Stomach (tissue), 9 donors: ENCODE results near the gene MCTP2. TPM values are rescaled to one million over a fixed set of nuclear protein-coding genes. Genes with fewer than 3 reads are reported as not detected.
A peak's percentile ranks its signal among the peaks of the same experiment; 100 is the strongest.

ENCODE experiments used
- DNase-seq, 2 donors: peaks; one replicate each; pipeline versions ENCODE4 v3.0.0 to v3.0.0-alpha.2; 2013 to 2019
- H3K27ac ChIP-seq, 5 donors: fragments of 200-600 bp in 4 of 5; sonication (generic) in 4 of 5; one replicate each; pipeline ENCODE4 v1.5.1; 2013 to 2019; ENCODE audit warnings: mild to moderate bottlenecking in 1 of 5, moderate library complexity in 1 of 5
- H3K27me3 ChIP-seq, 3 donors: fragments of 200-600 bp; sonication (generic); one replicate each; pipeline ENCODE4 v1.5.1; 2017 to 2019; ENCODE audit warnings: mixed run types in 1 of 3
- H3K36me3 ChIP-seq, 4 donors: fragments of 200-600 bp; sonication (generic); 1 replicate in 3 of 4; 2 replicates in 1 of 4; pipeline ENCODE4 v1.5.1; 2016 to 2019
- H3K4me1 ChIP-seq, 4 donors: fragments of 200-600 bp; sonication (generic); one replicate each; pipeline ENCODE4 v1.5.1; 2016 to 2019
- H3K4me3 ChIP-seq, 4 donors: fragments of 200-600 bp; sonication (generic) in 3 of 4; one replicate each; pipeline ENCODE4 v1.5.1; 2016 to 2019; ENCODE audit warnings: mild to moderate bottlenecking in 1 of 4
- H3K9me3 ChIP-seq, 4 donors: fragments of 200-600 bp; sonication (generic); one replicate each; pipeline ENCODE4 v1.5.1; 2016 to 2019
- CTCF ChIP-seq, 7 experiments: fragments of 450-650 bp in 4 of 7; fragments of 200-600 bp in 3 of 7; sonication (generic) in 3 of 7; IDR thresholded peaks; one replicate each; pipeline ENCODE4 v1.5.1; 2016 to 2019; ENCODE audit warnings: antibody characterized with exemption in 7 of 7, control low read depth in 2 of 7, mild to moderate bottlenecking in 1 of 7
- EP300 ChIP-seq: sonication (generic); formaldehyde crosslinking; IDR thresholded peaks from one replicate; pipeline ENCODE4 v1.6.1; 2017; ENCODE audit warnings: antibody characterized with exemption
- POLR2A ChIP-seq, 4 donors: fragments of 450-650 bp; IDR thresholded peaks; one replicate each; pipeline ENCODE4 v1.6.1; 2016; ENCODE audit warnings: antibody characterized with exemption in 4 of 4, control low read depth in 2 of 4, mild to moderate bottlenecking in 1 of 4, moderate library complexity in 1 of 4
- POLR2AphosphoS5 ChIP-seq, 3 donors: sonication (generic); formaldehyde crosslinking; IDR thresholded peaks; one replicate each; pipeline ENCODE4 v1.6.1; 2016; ENCODE audit warnings: antibody characterized with exemption in 3 of 3
- WGBS, 5 donors: extraction: QIAGEN DNeasy Blood & Tissue Kit in 3 of 5; methylation state at CpG; one replicate each; pipeline versions ENCODE4 v1.1.5 to v1.1.7; 2013 to 2018; 5-methylcytosine and 5-hydroxymethylcytosine counted together
- intact Hi-C: fragments of 100-400 bp; cut with DNase I; formaldehyde crosslinking; loops from one replicate; pipeline ENCODE4 v1.15.1; 2023; ENCODE audit warnings: low total_unique reads
- polyA plus RNA-seq, 3 donors: library from polyadenylated mRNA; stranded (reverse); fragments of 200-250 nt; gene quantifications; one replicate each; pipeline ENCODE4 v1.2.3, GENCODE V29; 2013
- total RNA-seq, 5 donors: library from RNA; depleted of rRNA; stranded (reverse); fragments of >200 nt; gene quantifications; one replicate each; pipeline versions ENCODE4 v1.1.0 to v1.2.3, GENCODE V29; 2014 to 2016
- donor health status: healthy with polysubstance abuse.
- donor health status: Bipolar disorder and iron deficiency.
- donor health status: healthy.

MCTP2 gene
- total and polyA plus RNA-seq, 8 donors: 2.8 to 62.4 (median 15.4) TPM

GRCh38 chr15:94233441-94233840 is 2.1 kb downstream of the MCTP2 start:
- 42 to 60% (median 55%) methylated on average over 3 of the region's 3 CpGs for WGBS, 5 donors
- intact Hi-C loops: no loop called here
- no peak for DNase-seq
- H3K4me1 ChIP-seq: peaks cover 0 to 45% (median 21%) of the 10 kb centered on the region in 4 donors
- peak overlapping the region in 2 of 4 donors; percentile 61 to 65 for H3K4me3 ChIP-seq
- no peaks in the 10 kb centered on the region for H3K36me3 ChIP-seq
- peak overlapping the region in 3 of 5 donors; percentile 10 to 91 (median 89) for H3K27ac ChIP-seq
- no peaks in the 10 kb centered on the region for H3K9me3 ChIP-seq
- no peaks in the 10 kb centered on the region for H3K27me3 ChIP-seq
- TF ChIP-seq CTCF (IDR thresholded peaks at IDR 0.05) (no peak), POLR2AphosphoS5 (IDR thresholded peaks at IDR 0.05) (no peak), EP300 (no peak), POLR2A (IDR thresholded peaks at IDR 0.05) (no peak)

DNA sequence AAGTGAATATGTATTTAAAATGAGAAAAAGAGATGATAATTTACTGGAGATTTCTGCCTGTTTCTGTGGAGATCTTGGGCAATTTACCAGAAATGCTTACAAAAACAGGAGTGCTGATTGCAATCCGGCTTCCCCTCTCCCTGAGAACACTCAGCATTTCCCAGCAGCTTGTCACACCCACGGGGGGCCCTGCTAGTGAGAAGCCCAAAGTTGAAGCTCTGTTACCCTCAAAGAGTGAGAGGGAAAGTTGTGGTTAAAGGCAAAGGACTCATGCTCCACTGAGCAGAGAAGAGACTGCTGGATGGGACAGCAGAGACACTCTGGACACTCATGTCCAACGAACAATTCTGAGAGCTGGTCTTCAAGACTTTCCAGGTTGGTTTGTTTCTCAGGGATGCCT is 2.9 kb downstream of the MCTP2 start:
- H3K9me3 ChIP-seq: no peaks in the 10 kb centered on the region
- intact Hi-C loops: no loop called here
- no peaks in the 10 kb centered on the region for H3K27me3 ChIP-seq
- no peaks in the 10 kb centered on the region for H3K36me3 ChIP-seq
- no peak for TF ChIP-seq EP300
- TF ChIP-seq CTCF (IDR thresholded peaks at IDR 0.05): no peak
- TF ChIP-seq POLR2AphosphoS5 (IDR thresholded peaks at IDR 0.05): no peak
- TF ChIP-seq POLR2A (IDR thresholded peaks at IDR 0.05): no peak
- H3K4me3 ChIP-seq: peak overlapping the region in 1 of 4 donors; percentile 65
- peaks cover 2 to 46% (median 26%) of the 10 kb centered on the region in 4 donors for H3K4me1 ChIP-seq
- no peak for DNase-seq
- H3K27ac ChIP-seq: peak overlapping the region in 2 of 5 donors; percentile 89 to 91
- 41 to 55% (median 46%) methylated on average over 3 of the region's 3 CpGs for WGBS, 5 donors

DNA sequence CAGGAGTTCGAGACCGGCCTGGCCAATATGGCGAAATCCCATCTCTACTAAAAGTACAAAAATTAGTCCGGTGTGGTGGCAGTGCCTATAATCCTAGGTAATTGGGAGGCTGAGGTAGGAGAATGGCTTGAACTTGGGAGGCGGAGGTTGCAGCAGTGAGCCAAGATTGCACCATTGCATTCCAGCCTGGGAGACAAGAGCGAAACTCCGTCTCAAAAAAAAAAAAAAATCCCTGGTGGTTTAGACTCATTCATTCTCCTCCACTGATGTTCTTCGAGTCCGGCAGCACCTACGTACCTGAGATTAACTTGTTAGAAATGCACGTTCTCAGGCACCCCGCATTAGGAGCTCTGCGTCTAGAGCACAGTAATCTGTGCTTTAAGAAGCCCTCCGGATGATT is 3.7 kb downstream of the MCTP2 start:
- intact Hi-C loops: no loop called here
- DNase-seq: no peak

GRCh38 chr15:94235646-94236045 is 4.3 kb downstream of the MCTP2 start:
- peak overlapping the region in 2 of 5 donors; percentile 9 to 89 for H3K27ac ChIP-seq
- no peak for DNase-seq
- TF ChIP-seq CTCF (IDR thresholded peaks at IDR 0.05): no peak
- no peak for TF ChIP-seq POLR2A (IDR thresholded peaks at IDR 0.05)
- no peak for TF ChIP-seq EP300
- no peak for TF ChIP-seq POLR2AphosphoS5 (IDR thresholded peaks at IDR 0.05)
- peaks cover 7 to 46% (median 26%) of the 10 kb centered on the region in 4 donors for H3K4me1 ChIP-seq
- H3K4me3 ChIP-seq: no peak overlapping the region
- H3K9me3 ChIP-seq: no peaks in the 10 kb centered on the region
- 77 to 87% (median 79%) methylated on average over 6 of the region's 6 CpGs for WGBS, 5 donors
- intact Hi-C loops: no loop called here
- no peaks in the 10 kb centered on the region for H3K27me3 ChIP-seq
- no peaks in the 10 kb centered on the region for H3K36me3 ChIP-seq

More for the DNA sequence above, 3.7 kb downstream of the MCTP2 start:
- H3K4me1 ChIP-seq: peaks cover 7 to 46% (median 29%) of the 10 kb centered on the region in 4 donors
- TF ChIP-seq POLR2AphosphoS5 (IDR thresholded peaks at IDR 0.05): no peak
- no peak for TF ChIP-seq EP300
- TF ChIP-seq CTCF (IDR thresholded peaks at IDR 0.05): no peak
- no peak for TF ChIP-seq POLR2A (IDR thresholded peaks at IDR 0.05)
- H3K27ac ChIP-seq: peak overlapping the region in 2 of 5 donors; percentile 89 to 91
- no peaks in the 10 kb centered on the region for H3K9me3 ChIP-seq
- no peaks in the 10 kb centered on the region for H3K36me3 ChIP-seq
- WGBS, 5 donors: 91 to 98% (median 96%) methylated on average over 14 of the region's 14 CpGs
- peak overlapping the region in 2 of 4 donors; percentile 6 to 21 for H3K4me3 ChIP-seq
- H3K27me3 ChIP-seq: no peaks in the 10 kb centered on the region
